GM12891 (cell line): ENCODE results near the gene CIDEC.
"Not testable (repeated sequence)": the region's sequence is repeated elsewhere in the genome, so short reads cannot be mapped to it uniquely, and the experiment has no call there.

Experiments used
- POLR2A ChIP-seq: IDR thresholded peaks from 2 replicates; pipeline ENCODE4 v1.6.1; 2011; ENCODE audit warnings: low read depth, low read length, control low read depth
- POLR2AphosphoS5 ChIP-seq: IDR thresholded peaks from 2 replicates; pipeline ENCODE4 v1.6.1; 2011; ENCODE audit warnings: low read depth, low read length, control low read depth
- SPI1 ChIP-seq: IDR thresholded peaks from 2 replicates; pipeline ENCODE4 v1.6.1; 2011; ENCODE audit warnings: low read depth, low read length, control low read depth

GRCh38 chr3:9895715-9896114 is 15.7 kb upstream of the CIDEC start:
- not testable (repeated sequence) for TF ChIP-seq POLR2A, SPI1, POLR2AphosphoS5
